SU-DHL-6 (cell line): Measurements from ENCODE around the gene KLHDC7B.

Experiments
- H2AFZ ChIP-seq: fragments of 200-600 bp; sonication (generic); 2 replicates; pipeline ENCODE4 v1.6.1; 2014; ENCODE audit warnings: low read depth, mild to moderate bottlenecking, moderate library complexity, mixed read lengths, antibody characterized with exemption, low read length; ENCODE audit not compliant: severe bottlenecking
- H3F3A ChIP-seq: fragments of 200-600 bp; shearing (Covaris generic); 2 replicates; pipeline ENCODE4 v1.6.0; 2016; ENCODE audit warnings: antibody characterized with exemption, mild to moderate bottlenecking; ENCODE audit not compliant: insufficient read depth
- H3K27ac ChIP-seq: fragments of 200-600 bp; sonication (generic); 2 replicates; pipeline ENCODE4 v1.5.1; 2016; ENCODE audit warnings: low read depth, mild to moderate bottlenecking, low read length, moderate library complexity, mixed read lengths
- H3K27me3 ChIP-seq: fragments of 200-600 bp; sonication (generic), shearing (Covaris generic); 2 replicates; pipeline ENCODE4 v1.6.0; 2014; ENCODE audit warnings: mild to moderate bottlenecking, low read length
- H3K36me3 ChIP-seq: fragments of 200-600 bp; sonication (generic); 2 replicates; pipeline ENCODE4 v1.6.1; 2014; ENCODE audit warnings: mild to moderate bottlenecking, low read length, mixed read lengths
- H3K4me2 ChIP-seq: fragments of 300-600, 200-600 bp; shearing (Covaris generic), sonication (generic); 2 replicates; pipeline ENCODE4 v1.6.0; 2014; ENCODE audit warnings: low read length, low read depth, mild to moderate bottlenecking; ENCODE audit not compliant: poor library complexity, severe bottlenecking
- H3K4me3 ChIP-seq: fragments of 200-600 bp; sonication (generic); 2 replicates; pipeline ENCODE4 v1.5.1; 2014; ENCODE audit warnings: antibody characterized with exemption, low read length, mild to moderate bottlenecking, mixed read lengths; ENCODE audit not compliant: insufficient read depth, poor library complexity, severe bottlenecking
- H3K79me2 ChIP-seq: fragments of 200-600 bp; sonication (generic); 2 replicates; pipeline ENCODE4 v1.6.1; 2014; ENCODE audit warnings: mild to moderate bottlenecking, low read length, moderate library complexity; ENCODE audit not compliant: insufficient read depth
- H3K9ac ChIP-seq: fragments of 200-600 bp; sonication (generic); 2 replicates; pipeline ENCODE4 v1.7.0; 2014; ENCODE audit warnings: mild to moderate bottlenecking, low read length
- H3K9me2 ChIP-seq: fragments of 200-600 bp; sonication (generic); replicated peaks from 2 replicates; pipeline ENCODE4 v1.6.1; 2014; ENCODE audit warnings: low read length; ENCODE audit not compliant: insufficient read depth
- H3K9me3 ChIP-seq: fragments of 200-600 bp; sonication (generic); 2 replicates; pipeline ENCODE4 v1.6.1; 2014; ENCODE audit warnings: low read length, mixed read lengths; ENCODE audit not compliant: insufficient read depth
- H4K20me1 ChIP-seq: fragments of 200-600 bp; sonication (generic); 2 replicates; pipeline ENCODE4 v1.6.1; 2014; ENCODE audit warnings: low read depth, mild to moderate bottlenecking, antibody characterized with exemption, low read length, moderate library complexity, mixed read lengths
- EZH2phosphoT487 ChIP-seq: fragments of 200-600 bp; sonication (generic), shearing (Covaris generic); conservative IDR thresholded peaks from 2 replicates; pipeline ENCODE4 v1.6.1; 2018; ENCODE audit warnings: mild to moderate bottlenecking, antibody characterized with exemption, low read length, moderate library complexity, mixed read lengths
- TF ChIP-seq, protein P1 (sequence below): fragments of 200-600 bp; sonication (generic); IDR thresholded peaks from one replicate; pipeline ENCODE4 v1.5.1; 2017; ENCODE audit warnings: antibody characterized with exemption, mild to moderate bottlenecking, low read length, moderate library complexity; ENCODE audit not compliant: insufficient read depth, poor library complexity, severe bottlenecking

The KLHDC7B gene

DNA sequence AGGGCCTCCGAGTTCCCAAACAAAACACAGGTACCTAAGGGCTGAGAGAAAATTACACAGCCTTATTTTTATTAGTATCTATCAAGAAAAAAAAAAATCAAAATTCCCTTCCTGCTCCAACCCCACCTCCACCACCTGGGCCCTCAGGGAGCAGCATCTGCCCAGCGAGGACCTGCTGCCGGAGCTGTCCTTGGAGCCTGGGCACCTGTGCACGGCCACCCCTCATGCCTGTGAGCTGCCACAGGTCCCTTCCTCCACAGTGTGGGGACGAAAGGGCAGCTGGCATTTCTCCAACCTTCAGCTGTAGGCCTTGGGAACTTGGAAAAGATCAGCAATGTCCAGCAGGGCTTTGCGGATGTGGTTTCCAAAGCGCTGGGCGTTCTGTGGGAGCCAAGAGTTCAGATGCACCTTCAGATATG, 23.4 kb downstream of the KLHDC7B start:
- no peak for TF ChIP-seq EZH2phosphoT487
- TF ChIP-seq, protein P1, sequence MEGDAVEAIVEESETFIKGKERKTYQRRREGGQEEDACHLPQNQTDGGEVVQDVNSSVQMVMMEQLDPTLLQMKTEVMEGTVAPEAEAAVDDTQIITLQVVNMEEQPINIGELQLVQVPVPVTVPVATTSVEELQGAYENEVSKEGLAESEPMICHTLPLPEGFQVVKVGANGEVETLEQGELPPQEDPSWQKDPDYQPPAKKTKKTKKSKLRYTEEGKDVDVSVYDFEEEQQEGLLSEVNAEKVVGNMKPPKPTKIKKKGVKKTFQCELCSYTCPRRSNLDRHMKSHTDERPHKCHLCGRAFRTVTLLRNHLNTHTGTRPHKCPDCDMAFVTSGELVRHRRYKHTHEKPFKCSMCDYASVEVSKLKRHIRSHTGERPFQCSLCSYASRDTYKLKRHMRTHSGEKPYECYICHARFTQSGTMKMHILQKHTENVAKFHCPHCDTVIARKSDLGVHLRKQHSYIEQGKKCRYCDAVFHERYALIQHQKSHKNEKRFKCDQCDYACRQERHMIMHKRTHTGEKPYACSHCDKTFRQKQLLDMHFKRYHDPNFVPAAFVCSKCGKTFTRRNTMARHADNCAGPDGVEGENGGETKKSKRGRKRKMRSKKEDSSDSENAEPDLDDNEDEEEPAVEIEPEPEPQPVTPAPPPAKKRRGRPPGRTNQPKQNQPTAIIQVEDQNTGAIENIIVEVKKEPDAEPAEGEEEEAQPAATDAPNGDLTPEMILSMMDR, result no peak
- H3K27me3 ChIP-seq, result no peaks in the 10 kb centered on the region
- no peaks in the 10 kb centered on the region for H3K9me2 ChIP-seq
- no peak overlapping the region for H3K4me3 ChIP-seq
- H2AFZ ChIP-seq, result no peak overlapping the region
- no peak overlapping the region for H3K9ac ChIP-seq
- no peaks in the 10 kb centered on the region for H3K79me2 ChIP-seq
- H3K4me2 ChIP-seq, result no peak overlapping the region
- H3K9me3 ChIP-seq, result no peaks in the 10 kb centered on the region
- peaks cover 4% of the 10 kb centered on the region; the same call in 1 of the 2 replicates for H3K36me3 ChIP-seq
- peaks cover 3% of the 10 kb centered on the region; the same call in 1 of the 2 replicates for H3F3A ChIP-seq
- no peaks in the 10 kb centered on the region for H4K20me1 ChIP-seq
- no peak overlapping the region for H3K27ac ChIP-seq

DNA sequence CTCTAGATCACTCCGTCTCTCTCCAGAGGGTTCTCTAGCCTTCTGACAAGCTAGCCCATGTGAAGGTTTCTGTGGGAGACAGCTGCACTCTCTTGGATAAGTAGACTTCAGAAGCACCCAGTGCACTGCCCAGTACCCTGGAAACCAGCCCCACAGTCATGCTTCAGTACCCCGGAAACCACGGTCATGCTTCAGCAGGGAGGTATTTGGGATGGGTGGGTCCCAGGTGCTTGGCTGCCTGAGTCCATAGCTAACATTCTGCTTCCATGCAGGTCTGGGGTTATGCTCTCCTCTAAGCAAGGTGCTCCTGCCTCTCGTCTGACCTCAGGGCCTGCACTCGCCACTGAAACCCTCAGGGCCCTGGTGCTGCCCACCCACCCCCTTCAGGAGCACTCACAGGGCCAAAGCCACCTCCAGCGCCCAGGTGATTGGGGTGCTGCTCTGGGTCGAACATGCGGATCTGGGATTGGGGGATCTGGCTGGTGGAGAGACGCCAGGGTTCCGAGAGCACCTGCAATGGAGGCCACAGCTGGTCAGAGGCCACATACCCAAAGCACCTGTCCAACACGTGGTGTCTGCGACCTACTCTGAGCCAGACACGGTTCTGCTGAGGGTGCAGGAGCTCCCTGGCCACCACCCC, 24.3 kb downstream of the KLHDC7B start:
- Histone ChIP-seq H3F3A (peaks cover 3% of the 10 kb centered on the region; the same call in 1 of the 2 replicates), H3K4me2 (no peak overlapping the region), H3K9ac (no peak overlapping the region), H4K20me1 (no peaks in the 10 kb centered on the region), H3K9me2 (no peaks in the 10 kb centered on the region), H3K36me3 (peaks cover 4% of the 10 kb centered on the region; the same call in 1 of the 2 replicates), H3K79me2 (no peaks in the 10 kb centered on the region), H3K4me3 (no peak overlapping the region), H3K27ac (no peak overlapping the region), H3K27me3 (no peaks in the 10 kb centered on the region), H3K9me3 (no peaks in the 10 kb centered on the region), H2AFZ (no peak overlapping the region)
- TF ChIP-seq, protein P1, result no peak
- no peak for TF ChIP-seq EZH2phosphoT487

DNA sequence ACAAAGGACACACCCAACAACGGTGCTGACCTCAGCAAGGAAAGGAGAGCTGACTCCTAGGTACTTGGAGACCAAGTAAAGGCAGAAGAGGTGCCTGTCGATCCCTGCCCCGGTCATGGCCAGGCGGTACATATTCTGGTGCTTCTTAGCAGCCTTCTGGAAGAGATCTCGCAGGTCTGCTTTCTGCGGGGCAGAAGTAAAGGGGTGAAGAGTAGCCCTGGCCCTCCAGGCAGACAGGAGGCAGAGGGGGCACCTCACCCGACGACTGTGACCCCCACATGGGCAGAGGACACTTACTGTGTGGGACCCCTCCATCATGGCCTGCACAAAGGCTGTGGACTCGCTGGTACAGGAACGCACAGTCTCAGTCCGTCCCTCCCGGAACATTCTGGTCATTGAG, 25.2 kb downstream of the KLHDC7B start:
- H2AFZ ChIP-seq, result no peak overlapping the region
- no peak overlapping the region for H3K9ac ChIP-seq
- H3K4me2 ChIP-seq, result no peak overlapping the region
- no peak overlapping the region for H3K4me3 ChIP-seq
- H3K27me3 ChIP-seq, result no peaks in the 10 kb centered on the region
- H3F3A ChIP-seq, result no peaks in the 10 kb centered on the region; the same call in 1 of the 2 replicates
- no peaks in the 10 kb centered on the region for H3K9me2 ChIP-seq
- H3K9me3 ChIP-seq, result no peaks in the 10 kb centered on the region
- H3K27ac ChIP-seq, result no peak overlapping the region
- H3K36me3 ChIP-seq, result peaks cover 4% of the 10 kb centered on the region; the same call in 1 of the 2 replicates
- H4K20me1 ChIP-seq, result no peaks in the 10 kb centered on the region
- H3K79me2 ChIP-seq, result no peaks in the 10 kb centered on the region
- TF ChIP-seq, protein P1, result no peak
